HEK293T (cell line): Measurements from ENCODE around the gene ELL2.

Experiments
- ELF4 ChIP-seq: fragments of 450-650 bp; IDR thresholded peaks from 2 replicates; pipeline ENCODE4 v1.6.1; 2017; ENCODE audit warnings: antibody characterized with exemption
- FOXA1 ChIP-seq: fragments of 450-650 bp; IDR thresholded peaks from 2 replicates; pipeline ENCODE4 v1.6.1; 2016; ENCODE audit warnings: mild to moderate bottlenecking
- FOXM1 ChIP-seq: fragments of 450-650 bp; IDR thresholded peaks from 2 replicates; pipeline ENCODE4 v1.6.1; 2017; ENCODE audit warnings: mild to moderate bottlenecking, borderline replicate concordance
- SP1 ChIP-seq: fragments of 450-650 bp; IDR thresholded peaks from 2 replicates; pipeline ENCODE4 v1.6.1; 2017
- ZNF384 ChIP-seq: fragments of 450-650 bp; IDR thresholded peaks from 2 replicates; pipeline ENCODE4 v1.6.1; 2016
- TF ChIP-seq, protein P1 (sequence below): fragments of 450-650 bp; IDR thresholded peaks from 2 replicates; pipeline ENCODE4 v1.6.1; 2016

DNA sequence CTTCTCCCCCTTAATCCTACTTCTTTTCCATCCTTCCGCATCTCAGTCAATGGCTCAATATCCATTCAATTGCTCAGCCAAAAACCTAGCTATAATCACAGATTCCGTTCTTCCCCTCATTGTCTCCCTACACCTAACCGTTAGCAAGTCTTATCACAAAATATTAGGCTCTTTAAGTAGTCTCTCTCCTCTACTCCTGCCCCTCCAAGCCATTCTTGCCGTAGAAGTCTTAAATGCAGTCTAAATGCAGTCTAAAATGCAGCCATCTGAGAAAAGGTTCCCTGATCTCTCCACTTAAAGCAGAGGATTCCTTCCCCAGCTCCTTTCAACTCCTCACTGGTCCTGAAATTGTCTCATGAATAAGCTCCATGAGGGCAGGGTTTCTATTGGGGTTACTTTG, 57.8 kb downstream of the ELL2 start:
- TF ChIP-seq ELF4 (no peak), SP1 (no peak), FOXA1 (no peak), FOXM1 (no peak), ZNF384 (no peak)
- TF ChIP-seq, protein P1, sequence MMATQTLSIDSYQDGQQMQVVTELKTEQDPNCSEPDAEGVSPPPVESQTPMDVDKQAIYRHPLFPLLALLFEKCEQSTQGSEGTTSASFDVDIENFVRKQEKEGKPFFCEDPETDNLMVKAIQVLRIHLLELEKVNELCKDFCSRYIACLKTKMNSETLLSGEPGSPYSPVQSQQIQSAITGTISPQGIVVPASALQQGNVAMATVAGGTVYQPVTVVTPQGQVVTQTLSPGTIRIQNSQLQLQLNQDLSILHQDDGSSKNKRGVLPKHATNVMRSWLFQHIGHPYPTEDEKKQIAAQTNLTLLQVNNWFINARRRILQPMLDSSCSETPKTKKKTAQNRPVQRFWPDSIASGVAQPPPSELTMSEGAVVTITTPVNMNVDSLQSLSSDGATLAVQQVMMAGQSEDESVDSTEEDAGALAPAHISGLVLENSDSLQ: no peak
